ENCODE results near the gene NSMCE3.

GRCh38 chr15:29309139-29309538 is 39.5 kb upstream of the NSMCE3 start:
- TF ChIP-seq, protein P1, sequence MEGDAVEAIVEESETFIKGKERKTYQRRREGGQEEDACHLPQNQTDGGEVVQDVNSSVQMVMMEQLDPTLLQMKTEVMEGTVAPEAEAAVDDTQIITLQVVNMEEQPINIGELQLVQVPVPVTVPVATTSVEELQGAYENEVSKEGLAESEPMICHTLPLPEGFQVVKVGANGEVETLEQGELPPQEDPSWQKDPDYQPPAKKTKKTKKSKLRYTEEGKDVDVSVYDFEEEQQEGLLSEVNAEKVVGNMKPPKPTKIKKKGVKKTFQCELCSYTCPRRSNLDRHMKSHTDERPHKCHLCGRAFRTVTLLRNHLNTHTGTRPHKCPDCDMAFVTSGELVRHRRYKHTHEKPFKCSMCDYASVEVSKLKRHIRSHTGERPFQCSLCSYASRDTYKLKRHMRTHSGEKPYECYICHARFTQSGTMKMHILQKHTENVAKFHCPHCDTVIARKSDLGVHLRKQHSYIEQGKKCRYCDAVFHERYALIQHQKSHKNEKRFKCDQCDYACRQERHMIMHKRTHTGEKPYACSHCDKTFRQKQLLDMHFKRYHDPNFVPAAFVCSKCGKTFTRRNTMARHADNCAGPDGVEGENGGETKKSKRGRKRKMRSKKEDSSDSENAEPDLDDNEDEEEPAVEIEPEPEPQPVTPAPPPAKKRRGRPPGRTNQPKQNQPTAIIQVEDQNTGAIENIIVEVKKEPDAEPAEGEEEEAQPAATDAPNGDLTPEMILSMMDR (IDR thresholded peaks at IDR 0.05): no peak
- TF ChIP-seq POLR2A (IDR thresholded peaks at IDR 0.05): no peak

Data from adrenal gland (tissue), 5 donors.